Measurements from ENCODE around the gene IFITM1.

- no peak for TF ChIP-seq CTCF (IDR thresholded peaks at IDR 0.05; ENCODE audit: insufficient read depth, low read depth, low read length)
- no peak for TF ChIP-seq EZH2 (IDR thresholded peaks at IDR 0.05; ENCODE audit: insufficient read depth, low read length)
Measured at GRCh38 chr11:295351-296170, 18.3 kb upstream of the IFITM1 start.
